ENCODE results near the gene BTN2A1.
"Not testable (repeated sequence)": the region's sequence is repeated elsewhere in the genome, so short reads cannot be mapped to it uniquely, and the experiment has no call there.

BTN2A1 gene

DNA sequence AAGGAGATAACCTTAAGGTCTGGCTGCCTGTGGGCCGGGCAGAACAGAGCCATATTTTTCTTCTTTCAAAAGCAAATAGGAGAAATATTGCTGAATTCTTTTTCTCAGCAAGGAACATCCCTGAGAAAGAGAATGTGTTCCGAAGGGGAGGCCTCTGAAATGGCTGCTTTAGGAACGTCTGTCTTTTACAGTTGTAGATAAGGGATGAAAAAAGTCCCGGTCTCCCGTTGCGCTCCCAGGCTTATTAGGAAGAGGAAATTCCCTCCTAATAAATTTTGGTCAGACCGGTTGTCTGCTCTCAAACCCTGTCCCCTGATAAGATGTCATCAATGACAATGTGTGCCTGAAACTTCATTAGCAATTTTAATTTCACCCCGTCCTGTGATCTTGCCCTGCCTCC is 24.1 kb upstream of the BTN2A1 start:
- not testable (repeated sequence) for DNase-seq

- no peak for DNase-seq
Observed at GRCh38 chr6:26436018-26436417, 21.7 kb upstream of the BTN2A1 start.

- no peak for DNase-seq
Observed at GRCh38 chr6:26437550-26437949, 20.2 kb upstream of the BTN2A1 start.

DNA sequence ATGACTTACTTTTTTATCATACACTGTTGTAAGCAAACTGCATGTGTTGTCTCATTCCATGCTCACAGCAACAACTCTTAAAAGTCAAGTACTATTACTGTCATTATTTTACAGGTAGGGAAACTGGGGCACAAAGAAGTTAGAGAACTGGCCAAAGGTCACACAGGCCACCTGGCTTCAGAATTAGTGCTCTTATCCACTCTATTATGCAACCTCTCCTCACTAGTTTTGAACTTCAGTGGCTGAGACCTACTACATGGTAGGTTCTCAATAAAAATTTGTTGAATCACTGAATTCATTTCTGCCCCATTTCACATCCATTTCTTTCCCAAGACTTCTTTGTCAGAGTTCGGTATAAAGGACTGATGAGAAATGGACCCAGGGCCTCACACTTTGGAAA is 19.8 kb upstream of the BTN2A1 start:
- no peak for DNase-seq

- DNase-seq = no peak
Observed at GRCh38 chr6:26439151-26440125, 18.3 kb upstream of the BTN2A1 start.

DNA sequence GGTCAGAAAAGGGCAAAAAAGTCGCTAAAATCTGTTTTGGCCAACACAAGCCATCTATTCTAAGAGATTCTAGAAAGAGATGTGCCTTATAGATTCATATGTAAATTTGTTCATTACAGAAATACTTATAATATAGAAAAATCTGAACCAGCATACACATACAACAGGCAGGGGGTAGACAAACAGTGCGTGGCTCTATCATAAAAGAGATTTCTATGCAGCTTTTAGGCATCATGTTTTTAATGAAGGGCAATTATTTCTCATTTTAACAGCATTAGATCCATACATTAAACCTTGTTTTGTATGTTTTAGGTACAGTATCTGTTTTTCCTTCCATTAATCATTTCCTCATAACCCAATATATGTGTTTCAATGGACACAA is 16.8 kb upstream of the BTN2A1 start:
- no peak for DNase-seq

DNA sequence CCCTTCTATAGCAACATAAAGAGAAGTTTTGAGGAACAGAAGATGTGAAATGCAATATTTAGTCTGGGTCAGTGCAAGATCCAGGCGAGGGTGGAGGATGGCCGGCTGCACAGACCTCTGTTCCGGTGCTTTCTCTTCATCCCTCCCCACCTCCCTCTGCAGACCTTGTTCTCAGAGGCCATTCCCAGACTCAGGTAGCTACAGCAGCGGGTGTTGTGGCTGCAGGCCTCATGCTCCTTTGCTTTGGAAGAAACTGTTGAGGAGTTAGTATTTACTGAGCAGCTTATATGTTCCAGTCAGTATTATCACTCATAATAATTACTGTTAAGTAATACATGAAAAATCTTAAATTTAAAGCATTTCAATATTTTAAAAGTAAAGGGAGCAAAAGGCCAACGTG is 15.8 kb upstream of the BTN2A1 start:
- DNase-seq = no peak

- DNase-seq = no peak
Observed at GRCh38 chr6:26445934-26446667, 11.7 kb upstream of the BTN2A1 start.

- DNase-seq = no peak
Observed at GRCh38 chr6:26447257-26447656, 10.5 kb upstream of the BTN2A1 start.

DNA sequence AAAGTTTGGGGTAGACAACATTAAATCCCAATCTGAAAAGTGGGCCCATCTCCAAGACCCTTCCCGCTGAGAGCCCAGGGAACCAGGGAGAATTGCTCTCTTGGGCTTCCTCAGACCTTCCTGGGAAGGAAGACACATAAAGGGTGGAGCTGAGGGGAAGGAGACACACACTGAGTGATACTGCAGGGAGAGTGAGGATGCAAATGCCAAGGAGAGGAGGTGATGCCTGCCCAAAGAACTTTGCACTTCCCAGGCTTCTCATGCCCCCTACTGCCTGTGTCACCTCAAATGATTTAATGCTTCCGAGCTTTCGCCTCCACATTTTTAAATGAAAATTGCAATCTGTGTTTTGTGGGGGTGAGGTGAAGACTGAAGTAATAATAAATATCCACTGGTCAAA is 7.5 kb upstream of the BTN2A1 start:
- DNase-seq = no peak

- DNase-seq = no peak
Observed at GRCh38 chr6:26452631-26453235, 5.0 kb upstream of the BTN2A1 start.

DNA sequence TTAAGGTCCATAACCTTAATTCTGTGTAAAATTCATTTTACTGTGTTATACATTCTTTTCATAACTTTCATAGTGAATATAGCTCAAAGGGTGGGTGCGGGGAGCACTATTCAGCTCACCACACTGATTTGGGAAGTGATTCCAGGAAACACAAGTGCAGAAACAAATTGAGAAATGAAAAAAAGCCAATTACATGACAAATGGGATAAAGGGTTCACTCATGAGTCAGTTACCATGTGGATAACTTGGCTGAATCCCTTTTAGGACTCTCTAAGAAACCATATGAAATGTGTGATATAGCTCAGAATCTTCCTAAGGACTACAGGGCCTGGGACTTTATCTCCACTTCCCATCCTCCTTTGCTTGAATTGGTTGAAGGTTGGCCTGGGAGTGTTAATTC is 3.1 kb upstream of the BTN2A1 start:
- DNase-seq = peak; percentile 68

DNA sequence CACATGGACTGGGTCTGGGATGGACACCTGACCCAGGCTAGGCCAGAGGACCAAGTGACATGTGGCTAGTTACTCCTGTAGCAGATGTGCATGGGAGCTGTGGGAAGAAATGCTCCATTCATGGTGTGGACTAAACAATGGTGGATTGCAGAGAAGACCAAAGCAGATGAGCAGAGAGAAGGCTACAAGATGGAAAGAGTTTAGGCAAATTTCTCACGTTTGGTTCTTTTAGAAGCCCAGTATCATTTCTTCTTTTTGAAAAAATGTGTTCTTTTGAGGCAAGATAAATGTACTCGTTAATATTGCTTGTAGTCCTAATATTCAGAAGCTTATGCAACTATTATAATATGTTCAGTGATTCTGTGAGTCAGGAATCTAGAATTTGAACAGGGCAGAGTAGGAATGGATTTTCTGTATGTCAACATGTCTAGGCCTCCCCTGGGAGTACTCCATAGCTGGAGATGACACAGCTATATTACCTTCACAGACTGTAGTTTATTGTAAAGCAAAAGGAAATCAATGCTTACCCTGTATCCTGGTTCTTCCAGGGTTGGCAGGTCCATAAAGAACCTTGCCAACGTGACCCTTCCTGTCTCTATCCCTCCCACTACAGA is 2.3 kb upstream of the BTN2A1 start:
- peak; percentile 38 for DNase-seq

- no peak for DNase-seq
Observed at GRCh38 chr6:26457264-26457805, 420 bp upstream of the BTN2A1 start.

- no peak for DNase-seq
Observed at GRCh38 chr6:26459023-26459810, 1.5 kb downstream of the BTN2A1 start.

- not testable (repeated sequence) for DNase-seq
Observed at GRCh38 chr6:26461353-26461752, 3.6 kb downstream of the BTN2A1 start.

GRCh38 chr6:26464014-26464413 is 6.3 kb downstream of the BTN2A1 start:
- no peak for DNase-seq

DNA sequence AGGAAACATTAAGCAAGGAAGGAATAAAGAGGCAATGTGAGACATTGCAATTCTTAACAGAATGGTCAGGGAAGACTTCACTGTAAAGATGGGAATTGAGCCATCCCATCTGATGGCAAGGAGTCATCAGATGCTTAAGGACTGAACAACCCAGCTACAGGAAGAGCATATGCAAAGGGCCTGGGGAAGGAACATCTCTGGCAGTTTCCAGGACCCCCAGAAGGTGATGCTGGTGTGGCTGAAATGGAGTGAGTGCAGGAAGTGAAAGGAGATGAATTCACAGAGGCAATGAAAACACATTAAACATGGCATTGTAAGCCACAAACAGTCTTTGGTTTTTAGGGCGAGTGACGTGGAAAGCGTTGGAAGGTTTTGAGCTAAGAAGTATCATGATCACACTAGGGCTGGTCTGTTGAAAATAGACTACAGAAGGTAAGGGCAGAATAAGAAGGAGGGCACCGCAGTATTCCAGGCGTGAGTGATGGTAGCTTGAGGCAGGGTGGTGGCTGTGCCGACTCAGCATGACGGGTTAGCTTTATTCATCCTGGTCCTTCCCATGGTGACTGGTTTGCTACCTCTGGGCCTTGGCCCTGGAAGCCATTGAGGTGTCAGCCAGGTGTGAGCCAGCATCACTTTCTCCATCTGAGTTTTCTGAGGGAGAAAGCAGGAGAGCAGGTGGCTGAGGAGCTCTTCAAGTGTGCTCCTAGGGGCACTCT is 6.8 kb downstream of the BTN2A1 start:
- no peak for DNase-seq

DNA sequence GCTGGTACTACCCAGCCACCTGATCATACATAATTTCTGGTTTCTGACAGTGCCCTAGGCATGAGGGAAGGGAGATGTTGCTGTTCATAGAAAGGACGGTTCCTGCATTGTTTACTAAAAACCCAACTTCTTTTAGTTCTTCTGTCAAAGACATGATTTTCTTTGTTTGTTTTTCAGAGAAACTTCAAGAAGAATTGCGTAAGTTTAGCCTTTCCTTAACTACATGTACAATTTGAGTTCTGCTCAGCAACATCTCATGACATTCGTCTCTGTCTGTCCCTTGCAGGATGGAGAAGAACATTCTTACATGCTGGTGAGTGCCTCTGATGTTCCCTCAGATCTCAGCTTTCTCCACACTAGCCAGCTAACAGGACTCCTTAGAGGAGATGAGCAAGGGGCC is 8.0 kb downstream of the BTN2A1 start:
- DNase-seq = no peak

GRCh38 chr6:26468829-26469228 is 11.1 kb downstream of the BTN2A1 start:
- no peak for DNase-seq

- DNase-seq = no peak
Observed at GRCh38 chr6:26470643-26471042, 12.9 kb downstream of the BTN2A1 start.
